HUES48 (cell line): ENCODE results near the gene BPIFA1.

Experiments
- H3K27ac ChIP-seq: one replicate; pipeline ENCODE4 v1.7.0; 2013; ENCODE audit warnings: low read depth, low read length, inconsistent platforms
- H3K27me3 ChIP-seq: 2 replicates; pipeline ENCODE4 v1.6.1; 2013; ENCODE audit warnings: mild to moderate bottlenecking, low read length; ENCODE audit not compliant: control insufficient read depth, insufficient read depth
- H3K36me3 ChIP-seq: 2 replicates; pipeline ENCODE4 v1.6.1; 2013; ENCODE audit warnings: low read length; ENCODE audit not compliant: control insufficient read depth, insufficient read depth
- H3K4me1 ChIP-seq: 2 replicates; pipeline ENCODE4 v1.6.1; 2013; ENCODE audit warnings: mild to moderate bottlenecking, low read length; ENCODE audit not compliant: control insufficient read depth, insufficient read depth
- H3K4me3 ChIP-seq: 2 replicates; pipeline ENCODE4 v1.5.1; 2013; ENCODE audit warnings: mild to moderate bottlenecking, low read depth, low read length
- H3K9ac ChIP-seq: 2 replicates; pipeline ENCODE4 v1.6.1; 2013; ENCODE audit warnings: mild to moderate bottlenecking, low read depth, low read length, moderate library complexity
- H3K9me3 ChIP-seq: 2 replicates; pipeline ENCODE4 v1.6.1; 2013; ENCODE audit warnings: low read length; ENCODE audit not compliant: control insufficient read depth, insufficient read depth

BPIFA1 gene

DNA sequence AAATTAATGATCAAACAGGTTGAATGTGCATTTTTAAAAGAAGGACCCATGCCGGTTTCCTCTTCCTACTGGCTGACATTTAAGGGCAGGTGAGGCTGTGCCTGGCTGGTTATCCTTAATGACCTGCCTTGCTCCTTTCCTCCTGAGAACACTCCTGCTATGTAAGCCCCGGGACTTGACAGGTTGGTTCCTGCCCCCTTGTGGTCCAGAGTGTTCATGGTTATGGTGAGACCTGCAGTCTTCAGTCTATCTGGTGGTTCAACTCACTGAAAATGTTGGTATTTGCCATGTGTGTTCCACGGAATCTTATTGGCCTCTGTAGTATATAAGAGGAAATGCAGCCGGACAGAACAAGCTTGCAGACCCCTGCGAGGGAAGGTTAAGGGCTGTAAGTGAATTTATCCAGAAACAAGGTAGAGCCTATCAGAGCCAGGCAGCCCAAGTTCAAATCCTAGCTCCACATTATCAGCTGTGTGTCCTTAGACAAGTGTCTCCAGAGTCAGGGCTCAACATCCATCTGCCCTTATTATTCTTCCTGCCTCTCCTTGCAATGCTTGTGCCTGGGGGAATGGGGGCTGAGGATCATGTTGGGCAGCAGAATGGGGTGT lies 23.9 kb upstream of the BPIFA1 start:
- Histone ChIP-seq H3K36me3 (no peaks in the 10 kb centered on the region), H3K4me1 (no peaks in the 10 kb centered on the region), H3K9me3 (no peaks in the 10 kb centered on the region), H3K27ac (no peak overlapping the region), H3K27me3 (no peaks in the 10 kb centered on the region), H3K4me3 (no peak overlapping the region), H3K9ac (no peak overlapping the region)

- Histone ChIP-seq H3K4me1 (no peaks in the 10 kb centered on the region), H3K27me3 (no peaks in the 10 kb centered on the region), H3K4me3 (no peak within 1 kb of the TSS), H3K9me3 (no peaks in the 10 kb centered on the region), H3K27ac (no peak within 1 kb of the TSS), H3K9ac (no peak within 1 kb of the TSS), H3K36me3 (no peaks in the 10 kb centered on the region)
Measured at GRCh38 chr20:33217052-33217451, 18.7 kb upstream of the BPIFA1 start, which contains the start of gene BPIFA3. Gene BPIFA3, plus strand, starts transcription at chr20:33217352. Its CDS starts 185 bp downstream, at chr20:33217537.

GRCh38 chr20:33224399-33224798 lies 11.4 kb upstream of the BPIFA1 start:
- H3K36me3 ChIP-seq: no peaks in the 10 kb centered on the region
- no peaks in the 10 kb centered on the region for H3K4me1 ChIP-seq
- no peak overlapping the region for H3K9ac ChIP-seq
- no peaks in the 10 kb centered on the region for H3K9me3 ChIP-seq
- no peak overlapping the region for H3K4me3 ChIP-seq
- no peak overlapping the region for H3K27ac ChIP-seq
- no peaks in the 10 kb centered on the region for H3K27me3 ChIP-seq

- H3K4me1 ChIP-seq: no peaks in the 10 kb centered on the region
- no peaks in the 10 kb centered on the region for H3K27me3 ChIP-seq
- no peaks in the 10 kb centered on the region for H3K9me3 ChIP-seq
- no peak overlapping the region for H3K9ac ChIP-seq
- H3K36me3 ChIP-seq: no peaks in the 10 kb centered on the region
- H3K4me3 ChIP-seq: no peak overlapping the region
- H3K27ac ChIP-seq: no peak overlapping the region
Measured at GRCh38 chr20:33229843-33230242, 6.0 kb upstream of the BPIFA1 start.

DNA sequence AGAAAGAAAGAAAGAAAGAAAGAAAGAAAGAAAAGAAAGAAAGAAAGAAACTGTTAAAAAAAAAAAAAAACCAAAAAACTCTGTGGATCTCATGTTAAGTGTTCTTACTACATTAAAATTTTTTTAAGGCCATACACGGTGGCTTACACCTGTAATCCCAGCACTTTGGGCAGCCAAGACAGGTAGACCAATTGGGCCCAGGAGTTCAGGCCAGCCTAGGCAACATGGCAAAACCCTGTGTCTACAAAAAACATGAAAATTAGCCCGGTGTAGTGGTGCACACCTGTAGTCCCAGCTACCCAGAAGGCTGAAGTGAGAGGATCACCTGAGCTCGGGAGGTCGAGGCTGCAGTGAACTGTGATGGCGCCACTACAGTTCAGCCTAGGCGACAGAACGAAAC lies 4.6 kb upstream of the BPIFA1 start:
- Histone ChIP-seq H3K9ac (no peak overlapping the region), H3K4me3 (no peak overlapping the region), H3K27me3 (no peaks in the 10 kb centered on the region), H3K4me1 (no peaks in the 10 kb centered on the region), H3K36me3 (no peaks in the 10 kb centered on the region), H3K9me3 (no peaks in the 10 kb centered on the region), H3K27ac (no peak overlapping the region)

DNA sequence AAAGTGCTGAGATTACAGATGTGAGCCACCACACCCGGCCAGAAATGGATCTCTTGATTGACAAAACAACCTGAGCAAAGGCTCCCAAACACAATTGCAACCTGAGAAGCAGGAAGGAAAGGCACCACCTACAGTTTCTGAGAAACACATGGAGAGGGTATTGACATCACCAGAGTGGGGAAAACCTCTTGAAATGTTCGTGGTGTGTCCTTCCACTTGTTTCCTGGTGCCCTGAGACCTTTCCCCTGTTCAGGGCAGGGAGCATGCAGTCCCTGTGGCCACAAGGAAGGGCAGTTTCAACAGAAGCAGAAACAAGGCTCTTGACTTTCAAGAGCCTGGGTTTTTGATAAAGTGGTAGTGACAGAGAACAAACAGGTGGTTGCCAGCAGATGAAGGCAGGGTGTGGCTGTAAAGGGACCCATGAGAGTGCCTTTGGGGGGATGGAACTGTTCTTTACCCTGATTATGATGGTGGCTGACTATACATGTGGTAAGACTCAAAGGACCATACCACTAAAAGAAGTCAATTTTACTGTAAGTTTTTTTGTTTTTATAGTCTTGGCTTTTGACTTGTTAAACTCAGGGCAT lies 3.2 kb upstream of the BPIFA1 start:
- Histone ChIP-seq H3K27me3 (no peaks in the 10 kb centered on the region), H3K9ac (no peak overlapping the region), H3K27ac (no peak overlapping the region), H3K4me1 (no peaks in the 10 kb centered on the region), H3K4me3 (no peak overlapping the region), H3K9me3 (no peaks in the 10 kb centered on the region), H3K36me3 (no peaks in the 10 kb centered on the region)

GRCh38 chr20:33233129-33233774 lies 2.5 kb upstream of the BPIFA1 start:
- Histone ChIP-seq H3K36me3 (no peaks in the 10 kb centered on the region), H3K27me3 (no peaks in the 10 kb centered on the region), H3K27ac (no peak overlapping the region)

DNA sequence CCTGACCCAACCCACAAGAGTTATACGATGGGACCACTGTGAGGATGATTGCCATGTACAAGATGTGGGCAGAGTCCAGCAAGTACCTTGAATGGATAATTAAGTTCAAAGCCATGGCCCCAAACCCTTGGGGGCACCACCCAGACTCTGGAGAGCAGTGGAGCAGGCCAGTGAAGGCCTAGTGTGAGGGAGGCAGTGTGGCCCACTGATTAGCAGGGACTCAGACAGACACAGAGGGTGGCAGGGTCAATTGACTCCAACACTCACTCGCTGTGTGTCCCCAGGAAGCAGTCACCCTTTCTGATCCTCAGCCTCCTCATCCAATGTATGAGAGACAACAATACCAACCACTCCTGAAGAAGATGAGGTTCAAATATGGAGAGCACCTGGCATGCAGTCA lies 1.7 kb upstream of the BPIFA1 start:
- Histone ChIP-seq H3K9me3 (no peaks in the 10 kb centered on the region), H3K4me1 (no peaks in the 10 kb centered on the region), H3K4me3 (no peak overlapping the region), H3K27me3 (no peaks in the 10 kb centered on the region), H3K27ac (no peak overlapping the region), H3K36me3 (no peaks in the 10 kb centered on the region), H3K9ac (no peak overlapping the region)

More at GRCh38 chr20:33233129-33233774, 2.5 kb upstream of the BPIFA1 start:
- H3K9me3 ChIP-seq: no peaks in the 10 kb centered on the region
- H3K9ac ChIP-seq: no peak overlapping the region
- no peaks in the 10 kb centered on the region for H3K4me1 ChIP-seq
- no peak overlapping the region for H3K4me3 ChIP-seq

DNA sequence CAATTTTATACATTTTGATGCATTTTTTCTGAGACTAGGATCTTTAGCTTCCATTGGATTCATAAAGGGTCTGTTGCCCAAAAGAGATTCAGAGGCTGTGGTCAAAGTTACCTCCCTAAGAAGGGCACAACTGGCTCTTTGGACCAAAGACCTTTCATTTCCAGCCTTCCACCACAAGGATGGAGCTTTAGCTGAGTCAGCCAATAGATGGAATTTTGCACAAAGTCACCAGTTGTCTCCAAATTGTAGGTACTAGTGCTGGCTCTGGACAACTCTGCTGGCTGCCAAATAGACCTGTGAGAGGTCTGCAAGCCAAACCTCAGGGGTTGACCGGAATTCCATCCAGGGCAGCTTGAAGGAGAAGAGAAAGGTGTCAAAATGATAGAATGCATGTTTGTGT lies 555 bp downstream of the BPIFA1 start:
- Histone ChIP-seq H3K27me3 (no peaks in the 10 kb centered on the region), H3K4me1 (no peaks in the 10 kb centered on the region), H3K36me3 (no peaks in the 10 kb centered on the region), H3K9ac (no peak overlapping the region), H3K9me3 (no peaks in the 10 kb centered on the region), H3K27ac (no peak overlapping the region), H3K4me3 (no peak overlapping the region)

GRCh38 chr20:33237989-33238388 lies 2.2 kb downstream of the BPIFA1 start:
- no peaks in the 10 kb centered on the region for H3K27me3 ChIP-seq
- H3K36me3 ChIP-seq: no peaks in the 10 kb centered on the region
- no peak overlapping the region for H3K27ac ChIP-seq
- H3K4me3 ChIP-seq: no peak overlapping the region
- no peak overlapping the region for H3K9ac ChIP-seq
- no peaks in the 10 kb centered on the region for H3K4me1 ChIP-seq
- H3K9me3 ChIP-seq: no peaks in the 10 kb centered on the region

GRCh38 chr20:33239418-33239817 lies 3.6 kb downstream of the BPIFA1 start:
- Histone ChIP-seq H3K9ac (no peak overlapping the region), H3K4me3 (no peak overlapping the region), H3K27me3 (no peaks in the 10 kb centered on the region), H3K4me1 (no peaks in the 10 kb centered on the region), H3K9me3 (no peaks in the 10 kb centered on the region), H3K36me3 (no peaks in the 10 kb centered on the region), H3K27ac (no peak overlapping the region)
